ENCODE results near the gene WBP1.

Gene WBP1

GRCh38 chr2:74438248-74438647 lies 20.0 kb upstream of the WBP1 start:
- Histone ChIP-seq H3K27me3 (ENCODE audit: insufficient read depth, low read length, poor library complexity, severe bottlenecking) (no peaks in the 10 kb centered on the region), H3K4me2 (ENCODE audit: low read depth, low read length, poor library complexity, severe bottlenecking) (peak overlapping the region; percentile 99), H3K4me3 (ENCODE audit: low read length, poor library complexity, severe bottlenecking) (peak overlapping the region; percentile 80), H3K9ac (ENCODE audit: low read depth, low read length, poor library complexity, severe bottlenecking) (peak overlapping the region; percentile 92), H3K79me2 (ENCODE audit: insufficient read depth, low read length) (peaks cover 24% of the 10 kb centered on the region; the same call in 1 of the 2 replicates), H3F3A (ENCODE audit: low read depth) (no peaks in the 10 kb centered on the region), H3K9me2 (replicated peaks; ENCODE audit: low read depth, low read length) (no peaks in the 10 kb centered on the region), H4K20me1 (ENCODE audit: insufficient read depth, low read length, poor library complexity, severe bottlenecking) (peaks cover 2% of the 10 kb centered on the region), H3K9me3 (ENCODE audit: insufficient read depth, low read depth, low read length) (no peaks in the 10 kb centered on the region), H3K4me1 (ENCODE audit: insufficient read depth, low read length, poor library complexity, severe bottlenecking) (peaks cover 39% of the 10 kb centered on the region), H3K36me3 (ENCODE audit: insufficient read depth, low read length) (no peaks in the 10 kb centered on the region), H2AFZ (ENCODE audit: low read length) (no peak overlapping the region)
- no peak for TF ChIP-seq CTCF (conservative IDR thresholded peaks at IDR 0.05; ENCODE audit: low read length)
- no peak for TF ChIP-seq EZH2phosphoT487 (IDR thresholded peaks at IDR 0.05; ENCODE audit: borderline replicate concordance)

GRCh38 chr2:74439373-74439772 lies 18.9 kb upstream of the WBP1 start:
- H3K4me1 ChIP-seq (ENCODE audit: insufficient read depth, low read length, poor library complexity, severe bottlenecking): peaks cover 39% of the 10 kb centered on the region
- H3K4me3 ChIP-seq (ENCODE audit: low read length, poor library complexity, severe bottlenecking): peak overlapping the region; percentile 80
- H3K79me2 ChIP-seq (ENCODE audit: insufficient read depth, low read length): peaks cover 24% of the 10 kb centered on the region; the same call in 1 of the 2 replicates
- no peaks in the 10 kb centered on the region for H3K27me3 ChIP-seq (ENCODE audit: insufficient read depth, low read length, poor library complexity, severe bottlenecking)
- peak overlapping the region; percentile 99 for H3K4me2 ChIP-seq (ENCODE audit: low read depth, low read length, poor library complexity, severe bottlenecking)
- H3K9ac ChIP-seq (ENCODE audit: low read depth, low read length, poor library complexity, severe bottlenecking): peak overlapping the region; percentile 92
- no peaks in the 10 kb centered on the region for H3F3A ChIP-seq (ENCODE audit: low read depth)
- TF ChIP-seq EZH2phosphoT487 (IDR thresholded peaks at IDR 0.05; ENCODE audit: borderline replicate concordance): no peak
- H2AFZ ChIP-seq (ENCODE audit: low read length): no peak overlapping the region
- no peaks in the 10 kb centered on the region for H3K9me2 ChIP-seq (replicated peaks; ENCODE audit: low read depth, low read length)
- no peaks in the 10 kb centered on the region for H3K9me3 ChIP-seq (ENCODE audit: insufficient read depth, low read depth, low read length)
- H4K20me1 ChIP-seq (ENCODE audit: insufficient read depth, low read length, poor library complexity, severe bottlenecking): peaks cover 2% of the 10 kb centered on the region
- no peaks in the 10 kb centered on the region for H3K36me3 ChIP-seq (ENCODE audit: insufficient read depth, low read length)

GRCh38 chr2:74439803-74440377 lies 18.3 kb upstream of the WBP1 start:
- no peaks in the 10 kb centered on the region for H3K9me2 ChIP-seq (replicated peaks; ENCODE audit: low read depth, low read length)
- no peaks in the 10 kb centered on the region for H3F3A ChIP-seq (ENCODE audit: low read depth)
- H3K79me2 ChIP-seq (ENCODE audit: insufficient read depth, low read length): peaks cover 24% of the 10 kb centered on the region; the same call in 1 of the 2 replicates
- H3K36me3 ChIP-seq (ENCODE audit: insufficient read depth, low read length): no peaks in the 10 kb centered on the region
- H2AFZ ChIP-seq (ENCODE audit: low read length): peak overlapping the region; percentile 84
- H3K9ac ChIP-seq (ENCODE audit: low read depth, low read length, poor library complexity, severe bottlenecking): peak overlapping the region; percentile 92
- no peak for TF ChIP-seq EZH2phosphoT487 (IDR thresholded peaks at IDR 0.05; ENCODE audit: borderline replicate concordance)
- TF ChIP-seq CTCF (conservative IDR thresholded peaks at IDR 0.05; ENCODE audit: low read length): no peak
- peaks cover 2% of the 10 kb centered on the region for H4K20me1 ChIP-seq (ENCODE audit: insufficient read depth, low read length, poor library complexity, severe bottlenecking)
- no peaks in the 10 kb centered on the region for H3K27me3 ChIP-seq (ENCODE audit: insufficient read depth, low read length, poor library complexity, severe bottlenecking)
- no peaks in the 10 kb centered on the region for H3K9me3 ChIP-seq (ENCODE audit: insufficient read depth, low read depth, low read length)
- H3K4me3 ChIP-seq (ENCODE audit: low read length, poor library complexity, severe bottlenecking): peak overlapping the region; percentile 80
- peaks cover 39% of the 10 kb centered on the region for H3K4me1 ChIP-seq (ENCODE audit: insufficient read depth, low read length, poor library complexity, severe bottlenecking)
- peak overlapping the region; percentile 99 for H3K4me2 ChIP-seq (ENCODE audit: low read depth, low read length, poor library complexity, severe bottlenecking)
